Peyer's patch (tissue), 4 donors: Measurements from ENCODE around the gene MGLL. TPM values are rescaled to one million over a fixed set of nuclear protein-coding genes. Genes with fewer than 3 reads are reported as not detected.

Experiments
- DNase-seq, 3 donors: peaks; one replicate each; pipeline ENCODE4 v3.0.0-alpha.2; 2017 to 2019
- H3K27ac ChIP-seq, 4 donors: fragments of 200-600 bp; sonication (generic); one replicate each; pipeline ENCODE4 v1.5.1; 2016 to 2019
- H3K27me3 ChIP-seq, 2 donors: fragments of 200-600 bp; sonication (generic); one replicate each; pipeline ENCODE4 v1.5.1; 2019
- H3K36me3 ChIP-seq, 3 donors: fragments of 200-600 bp; sonication (generic); one replicate each; pipeline ENCODE4 v1.5.1; 2016 to 2019
- H3K4me1 ChIP-seq, 4 donors: fragments of 200-600 bp; sonication (generic); one replicate each; pipeline ENCODE4 v1.5.1; 2016 to 2019
- H3K4me3 ChIP-seq, 4 donors: fragments of 200-600 bp; sonication (generic); 1 replicate in 3 of 4; 2 replicates in 1 of 4; pipeline ENCODE4 v1.5.1; 2016 to 2019; ENCODE audit warnings: mild to moderate bottlenecking in 1 of 4
- H3K9me3 ChIP-seq, 4 donors: fragments of 200-600 bp; sonication (generic); one replicate each; pipeline ENCODE4 v1.5.1; 2016 to 2019; ENCODE audit warnings: mild to moderate bottlenecking in 1 of 4
- POLR2A ChIP-seq, 2 donors: fragments of 450-650 bp; IDR thresholded peaks; one replicate each; pipeline ENCODE4 v1.5.1; 2017; ENCODE audit warnings: antibody characterized with exemption in 2 of 2, mild to moderate bottlenecking in 2 of 2, moderate library complexity in 2 of 2
- total RNA-seq, 4 donors: library from RNA; depleted of rRNA; stranded (reverse); fragments of >200 nt; gene quantifications; one replicate each; pipeline ENCODE4 v1.1.0, GENCODE V29; 2016
- TF ChIP-seq, protein P1 (sequence below), 6 experiments: fragments of 450-650 bp in 4 of 6; fragments of 200-600 bp in 2 of 6; sonication (generic) in 1 of 6; IDR thresholded peaks; one replicate each; pipeline ENCODE4 v1.5.1; 2017 to 2019; ENCODE audit warnings: antibody characterized with exemption in 6 of 6, mild to moderate bottlenecking in 3 of 6, moderate library complexity in 1 of 6

Gene MGLL
- total RNA-seq, 4 donors from 2014 or later: 56.1 to 180 (median 143) TPM

DNA sequence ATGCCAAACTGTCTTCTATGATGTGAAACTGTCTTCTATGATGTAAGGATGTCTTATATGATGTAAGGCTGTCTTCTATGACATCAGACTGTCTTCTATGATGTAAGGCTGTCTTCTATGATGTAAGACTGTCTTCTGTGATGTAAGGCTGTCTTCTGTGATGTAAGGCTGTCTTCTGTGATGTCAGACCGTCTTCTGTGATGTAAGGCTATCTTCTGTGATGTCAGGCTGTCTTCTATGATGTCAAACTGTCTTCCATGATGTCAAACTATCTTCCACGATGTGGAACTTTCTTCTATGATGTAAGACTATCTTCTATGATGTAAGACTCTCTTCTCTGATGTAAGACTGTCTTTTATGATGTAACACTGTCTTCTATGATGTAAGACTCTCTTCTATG lies 27.9 kb downstream of the MGLL start:
- Histone ChIP-seq H3K9me3 (no peaks in the 10 kb centered on the region), H3K36me3 (peaks cover 0 to 17% (median 0%) of the 10 kb centered on the region in 3 donors), H3K27me3 (no peaks in the 10 kb centered on the region), H3K4me1 (peaks cover 0 to 29% (median 0%) of the 10 kb centered on the region in 4 donors), H3K27ac (no peak overlapping the region), H3K4me3 (no peak overlapping the region)
- no peak for TF ChIP-seq POLR2A (IDR thresholded peaks at IDR 0.05)
- TF ChIP-seq, protein P1, sequence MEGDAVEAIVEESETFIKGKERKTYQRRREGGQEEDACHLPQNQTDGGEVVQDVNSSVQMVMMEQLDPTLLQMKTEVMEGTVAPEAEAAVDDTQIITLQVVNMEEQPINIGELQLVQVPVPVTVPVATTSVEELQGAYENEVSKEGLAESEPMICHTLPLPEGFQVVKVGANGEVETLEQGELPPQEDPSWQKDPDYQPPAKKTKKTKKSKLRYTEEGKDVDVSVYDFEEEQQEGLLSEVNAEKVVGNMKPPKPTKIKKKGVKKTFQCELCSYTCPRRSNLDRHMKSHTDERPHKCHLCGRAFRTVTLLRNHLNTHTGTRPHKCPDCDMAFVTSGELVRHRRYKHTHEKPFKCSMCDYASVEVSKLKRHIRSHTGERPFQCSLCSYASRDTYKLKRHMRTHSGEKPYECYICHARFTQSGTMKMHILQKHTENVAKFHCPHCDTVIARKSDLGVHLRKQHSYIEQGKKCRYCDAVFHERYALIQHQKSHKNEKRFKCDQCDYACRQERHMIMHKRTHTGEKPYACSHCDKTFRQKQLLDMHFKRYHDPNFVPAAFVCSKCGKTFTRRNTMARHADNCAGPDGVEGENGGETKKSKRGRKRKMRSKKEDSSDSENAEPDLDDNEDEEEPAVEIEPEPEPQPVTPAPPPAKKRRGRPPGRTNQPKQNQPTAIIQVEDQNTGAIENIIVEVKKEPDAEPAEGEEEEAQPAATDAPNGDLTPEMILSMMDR (IDR thresholded peaks at IDR 0.05): no peak
- DNase-seq: no peak

DNA sequence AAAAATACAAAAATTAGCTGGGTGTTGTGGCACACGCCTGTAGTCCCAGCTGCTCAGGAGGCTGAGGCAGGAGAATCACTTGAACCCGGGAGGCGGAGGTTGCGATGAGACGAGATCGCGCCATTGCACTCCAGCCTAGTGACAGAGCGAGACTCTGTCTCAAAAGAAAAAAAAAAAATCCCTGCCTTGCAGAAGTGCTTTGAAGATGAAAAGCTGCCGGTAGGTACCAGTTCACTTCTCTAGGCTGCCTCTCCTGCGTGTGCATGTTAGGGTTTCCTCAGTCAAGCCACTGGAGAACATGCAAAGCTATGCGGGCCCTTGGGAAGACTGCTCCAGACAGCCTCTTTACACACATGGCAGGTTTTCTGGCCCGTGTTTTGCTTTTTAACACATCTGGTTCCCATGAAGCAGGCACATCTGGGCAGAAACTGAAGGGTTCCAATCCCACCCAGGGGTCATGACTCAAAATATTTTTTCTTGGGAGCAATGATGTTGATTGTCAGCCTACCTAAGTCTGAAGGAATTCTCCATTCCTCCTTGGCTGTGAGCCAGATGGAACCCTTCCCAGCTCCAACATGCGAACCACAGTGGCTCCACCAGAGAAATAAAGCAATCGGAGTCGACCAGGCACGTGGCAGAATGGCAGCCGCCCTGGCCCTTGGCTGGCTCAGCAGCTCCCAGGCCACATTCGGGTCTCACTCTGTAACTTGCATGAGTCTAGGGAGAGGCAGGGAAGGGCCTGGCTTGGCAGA lies 29.6 kb downstream of the MGLL start:
- Histone ChIP-seq H3K36me3 (peaks cover 0 to 12% (median 0%) of the 10 kb centered on the region in 3 donors), H3K4me1 (peaks cover 0 to 44% (median 0%) of the 10 kb centered on the region in 4 donors), H3K27ac (peak overlapping the region in 1 of 4 donors; percentile 73), H3K27me3 (no peaks in the 10 kb centered on the region), H3K9me3 (no peaks in the 10 kb centered on the region), H3K4me3 (no peak overlapping the region)
- peak in 1 of 3 donors; percentile 58 for DNase-seq
- TF ChIP-seq POLR2A (IDR thresholded peaks at IDR 0.05): no peak
- TF ChIP-seq, protein P1 (IDR thresholded peaks at IDR 0.05): no peak

DNA sequence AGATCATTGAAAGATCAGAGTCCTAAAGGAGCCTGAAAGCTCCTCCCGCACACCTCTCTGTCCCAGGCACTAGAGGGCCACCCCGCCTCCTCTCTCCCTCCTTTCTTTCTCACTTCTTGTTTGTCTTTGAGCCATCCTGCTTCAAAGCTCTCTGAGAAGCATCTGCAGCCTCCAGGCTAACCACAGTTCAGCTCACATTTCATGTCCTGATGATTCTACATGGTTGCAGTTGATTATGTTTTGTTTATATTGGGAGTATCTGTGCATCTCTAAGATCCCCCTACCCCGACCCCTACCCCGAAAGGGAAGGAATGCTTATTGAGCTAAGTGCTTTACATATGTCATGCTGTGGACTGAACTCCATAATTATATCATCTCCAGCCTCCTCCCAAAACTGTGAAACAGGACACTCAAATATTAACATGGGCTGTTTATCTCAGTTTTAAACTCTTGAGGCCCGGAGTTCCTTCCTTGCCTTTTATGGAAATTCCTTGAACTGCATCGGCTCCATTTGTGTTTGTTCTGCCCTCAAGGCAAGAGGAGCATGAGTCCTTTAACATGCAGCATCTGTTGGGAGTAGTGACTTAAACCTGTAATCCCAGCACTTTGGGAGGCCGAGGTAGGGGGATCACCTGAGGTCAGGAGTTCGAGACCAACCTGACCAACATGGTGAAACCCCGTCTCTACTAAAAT lies 30.9 kb downstream of the MGLL start:
- H3K9me3 ChIP-seq: no peaks in the 10 kb centered on the region
- H3K27me3 ChIP-seq: no peaks in the 10 kb centered on the region
- peak overlapping the region in 2 of 4 donors; percentile 61 to 73 for H3K27ac ChIP-seq
- no peak overlapping the region for H3K4me3 ChIP-seq
- DNase-seq: peak in 2 of 3 donors; percentile 65 to 75
- peaks cover 0 to 57% (median 0%) of the 10 kb centered on the region in 4 donors for H3K4me1 ChIP-seq
- peaks cover 0 to 11% (median 0%) of the 10 kb centered on the region in 3 donors for H3K36me3 ChIP-seq
- TF ChIP-seq POLR2A (IDR thresholded peaks at IDR 0.05): no peak
- TF ChIP-seq, protein P1 (IDR thresholded peaks at IDR 0.05): peak in 4 of 6 experiments; percentile 15 to 60 (median 57)

DNA sequence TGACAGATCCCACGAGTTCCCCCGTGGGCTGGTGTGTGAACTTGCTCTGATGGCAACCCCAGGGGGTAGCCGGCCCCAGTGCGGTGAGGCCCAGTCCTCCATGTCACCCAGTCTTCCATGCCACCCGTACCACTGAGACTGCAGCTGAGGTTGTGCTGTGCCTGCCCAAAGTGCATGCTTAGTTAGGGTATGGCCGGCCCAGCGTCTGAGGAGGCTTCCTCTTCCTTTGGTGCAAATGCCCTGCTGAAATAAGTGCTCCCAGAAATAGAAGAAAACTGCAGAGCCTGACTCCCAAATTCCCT lies 31.5 kb downstream of the MGLL start:
- no peaks in the 10 kb centered on the region for H3K27me3 ChIP-seq
- no peaks in the 10 kb centered on the region for H3K9me3 ChIP-seq
- H3K4me3 ChIP-seq: no peak overlapping the region
- peaks cover 0 to 62% (median 0%) of the 10 kb centered on the region in 4 donors for H3K4me1 ChIP-seq
- no peak for TF ChIP-seq POLR2A (IDR thresholded peaks at IDR 0.05)
- TF ChIP-seq, protein P1 (IDR thresholded peaks at IDR 0.05): no peak
- DNase-seq: no peak
- H3K36me3 ChIP-seq: peaks cover 0 to 11% (median 0%) of the 10 kb centered on the region in 3 donors
- H3K27ac ChIP-seq: peak overlapping the region in 2 of 4 donors; percentile 61 to 73

DNA sequence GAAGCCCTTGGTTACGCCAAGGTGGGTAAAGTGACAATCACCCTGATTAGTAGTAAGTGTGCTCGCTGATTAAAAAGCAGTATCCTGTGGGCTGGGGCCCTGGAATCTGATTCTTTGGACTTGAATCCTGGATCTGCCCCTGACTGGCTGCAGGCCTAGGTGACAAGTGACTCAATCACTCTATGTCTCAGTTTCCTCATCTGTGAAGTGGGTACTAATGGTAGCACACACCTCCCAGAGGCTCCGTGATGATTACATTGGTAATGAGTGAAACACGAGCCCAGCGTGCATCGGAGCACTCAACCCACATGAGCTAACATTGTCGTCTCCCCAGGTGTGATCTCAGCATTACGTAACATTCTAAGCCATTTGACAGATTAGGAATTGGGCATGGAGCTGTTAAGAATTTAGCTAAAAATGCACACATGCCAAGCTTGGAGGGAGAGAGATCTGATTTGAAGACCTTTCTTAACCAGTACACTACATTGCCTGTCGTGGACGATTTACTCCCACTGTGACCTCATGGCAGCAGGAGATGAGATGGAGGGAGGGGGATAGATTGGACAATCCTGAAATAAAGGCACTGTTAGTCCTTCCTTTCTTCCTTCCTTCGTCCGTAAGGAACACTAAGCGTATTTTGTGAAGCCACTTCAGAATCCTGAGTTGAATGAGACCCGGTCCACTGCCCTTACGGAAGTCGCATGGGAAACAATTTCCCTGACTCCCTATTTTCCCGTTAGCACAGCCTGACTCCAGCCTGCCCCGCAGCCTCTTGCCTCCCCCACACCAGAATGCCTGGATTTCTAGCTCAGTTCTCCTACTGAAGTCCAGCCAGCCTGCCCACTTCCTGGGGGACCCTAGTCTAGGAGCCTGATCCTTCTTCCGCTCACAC lies 32.1 kb downstream of the MGLL start:
- H3K9me3 ChIP-seq: no peaks in the 10 kb centered on the region
- H3K4me3 ChIP-seq: no peak overlapping the region
- H3K27ac ChIP-seq: peak overlapping the region in 2 of 4 donors; percentile 61 to 73
- H3K36me3 ChIP-seq: peaks cover 0 to 11% (median 0%) of the 10 kb centered on the region in 3 donors
- H3K4me1 ChIP-seq: peaks cover 0 to 68% (median 2%) of the 10 kb centered on the region in 4 donors
- H3K27me3 ChIP-seq: no peaks in the 10 kb centered on the region
- peak in 2 of 3 donors; percentile 29 to 43 for DNase-seq
- TF ChIP-seq, protein P1 (IDR thresholded peaks at IDR 0.05): no peak
- no peak for TF ChIP-seq POLR2A (IDR thresholded peaks at IDR 0.05)
